GM19023 (cell line): ENCODE measurements around the gene TEDDM1.
"Not testable (repeated sequence)": the region's sequence is repeated elsewhere in the genome, so short reads cannot be mapped to it uniquely, and the experiment has no call there.

Experiments
- ATAC-seq: cut with Tn5 transposase; IDR thresholded peaks from one replicate; pipeline ENCODE4 v1.9.1; 2021; ENCODE audit warnings: mild to moderate bottlenecking, moderate library complexity; ENCODE audit not compliant: unreplicated experiment

Gene TEDDM1

GRCh38 chr1:182400567-182400966 lies at the start of gene TEDDM1:
Gene TEDDM1, minus strand, starts transcription at chr1:182400667. Its CDS starts 182 bp downstream, at chr1:182400485.
- no peak for ATAC-seq

- no peak for ATAC-seq
Observed at GRCh38 chr1:182450087-182450486, 49.6 kb upstream of the TEDDM1 start, which contains the start of gene RGSL1. Gene RGSL1, plus strand, starts transcription at chr1:182450146. Its CDS starts 20 bp downstream, at chr1:182450166.

- no peak for ATAC-seq
Observed at GRCh38 chr1:182447660-182448059, 47.2 kb upstream of the TEDDM1 start.

- ATAC-seq: not testable (repeated sequence)
Observed at GRCh38 chr1:182447124-182447523, 46.7 kb upstream of the TEDDM1 start.

GRCh38 chr1:182446033-182446669 lies 45.7 kb upstream of the TEDDM1 start:
- ATAC-seq: no peak

- ATAC-seq: no peak
Observed at GRCh38 chr1:182444497-182444896, 44.0 kb upstream of the TEDDM1 start.

GRCh38 chr1:182442333-182442732 lies 41.9 kb upstream of the TEDDM1 start:
- no peak for ATAC-seq

GRCh38 chr1:182441719-182442118 lies 41.3 kb upstream of the TEDDM1 start:
- no peak for ATAC-seq

- no peak for ATAC-seq
Observed at GRCh38 chr1:182438326-182438725, 37.9 kb upstream of the TEDDM1 start.

GRCh38 chr1:182433580-182433979 lies 33.1 kb upstream of the TEDDM1 start:
- ATAC-seq: no peak

- ATAC-seq: no peak
Observed at GRCh38 chr1:182431278-182431677, 30.8 kb upstream of the TEDDM1 start.

GRCh38 chr1:182430263-182431068 lies 30.0 kb upstream of the TEDDM1 start:
- no peak for ATAC-seq

- no peak for ATAC-seq
Observed at GRCh38 chr1:182428043-182428442, 27.6 kb upstream of the TEDDM1 start.

- peak; percentile 66 for ATAC-seq
Observed at GRCh38 chr1:182426442-182427430, 26.3 kb upstream of the TEDDM1 start.

- ATAC-seq: no peak
Observed at GRCh38 chr1:182415789-182416188, 15.3 kb upstream of the TEDDM1 start.

- no peak for ATAC-seq
Observed at GRCh38 chr1:182413969-182414368, 13.5 kb upstream of the TEDDM1 start.

- no peak for ATAC-seq
Observed at GRCh38 chr1:182413486-182413885, 13.0 kb upstream of the TEDDM1 start.

GRCh38 chr1:182410620-182411273 lies 10.3 kb upstream of the TEDDM1 start:
- no peak for ATAC-seq

- ATAC-seq: no peak
Observed at GRCh38 chr1:182410138-182410537, 9.7 kb upstream of the TEDDM1 start.

- ATAC-seq: no peak
Observed at GRCh38 chr1:182408435-182409075, 8.1 kb upstream of the TEDDM1 start.
